Measurements from ENCODE around the gene TMSB10. TPM values are rescaled to one million over a fixed set of nuclear protein-coding genes. Genes with fewer than 3 reads are reported as not detected.
"Not testable (repeated sequence)": the region's sequence is repeated elsewhere in the genome, so short reads cannot be mapped to it uniquely, and the experiment has no call there.

The TMSB10 gene
- total RNA-seq, 2 donors from 2014 or later: 884 to 1,078 TPM

DNA sequence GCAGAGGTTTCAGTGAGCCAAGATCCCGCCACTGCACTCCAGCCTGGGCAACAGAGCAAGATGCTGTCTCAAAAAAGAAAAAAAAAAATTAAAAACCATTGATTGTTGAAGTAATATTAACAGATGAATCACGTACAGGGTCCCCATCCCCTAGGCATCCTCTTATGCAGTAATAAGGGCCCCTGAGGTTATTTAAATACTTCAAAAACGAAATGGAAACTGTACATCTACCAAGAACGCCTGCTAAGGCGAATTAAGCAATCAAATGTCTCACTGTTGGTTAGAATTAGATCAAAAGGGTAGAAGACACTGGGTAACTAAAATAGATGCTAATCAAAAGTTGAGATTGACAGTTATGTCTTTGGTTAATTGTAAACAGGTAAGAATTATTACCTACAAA lies 32.1 kb upstream of the TMSB10 start:
- H3K27ac Mint-ChIP-seq: peak overlapping the region; percentile 21
- DNase-seq (no peak), ATAC-seq (replicated peaks in 1 of 2) (no peak)
- H3K36me3 Mint-ChIP-seq (ENCODE audit: insufficient read depth in 2 of 2): peaks cover 10 to 12% of the 10 kb centered on the region in 2 donors
- H3K27me3 Mint-ChIP-seq (ENCODE audit: low read depth): no peaks in the 10 kb centered on the region
- H3K4me1 Mint-ChIP-seq (ENCODE audit: low read depth): peaks cover 90% of the 10 kb centered on the region
- H3K4me3 Mint-ChIP-seq: peak overlapping the region; percentile 22 to 60
- no peaks in the 10 kb centered on the region for H3K9me3 Mint-ChIP-seq

DNA sequence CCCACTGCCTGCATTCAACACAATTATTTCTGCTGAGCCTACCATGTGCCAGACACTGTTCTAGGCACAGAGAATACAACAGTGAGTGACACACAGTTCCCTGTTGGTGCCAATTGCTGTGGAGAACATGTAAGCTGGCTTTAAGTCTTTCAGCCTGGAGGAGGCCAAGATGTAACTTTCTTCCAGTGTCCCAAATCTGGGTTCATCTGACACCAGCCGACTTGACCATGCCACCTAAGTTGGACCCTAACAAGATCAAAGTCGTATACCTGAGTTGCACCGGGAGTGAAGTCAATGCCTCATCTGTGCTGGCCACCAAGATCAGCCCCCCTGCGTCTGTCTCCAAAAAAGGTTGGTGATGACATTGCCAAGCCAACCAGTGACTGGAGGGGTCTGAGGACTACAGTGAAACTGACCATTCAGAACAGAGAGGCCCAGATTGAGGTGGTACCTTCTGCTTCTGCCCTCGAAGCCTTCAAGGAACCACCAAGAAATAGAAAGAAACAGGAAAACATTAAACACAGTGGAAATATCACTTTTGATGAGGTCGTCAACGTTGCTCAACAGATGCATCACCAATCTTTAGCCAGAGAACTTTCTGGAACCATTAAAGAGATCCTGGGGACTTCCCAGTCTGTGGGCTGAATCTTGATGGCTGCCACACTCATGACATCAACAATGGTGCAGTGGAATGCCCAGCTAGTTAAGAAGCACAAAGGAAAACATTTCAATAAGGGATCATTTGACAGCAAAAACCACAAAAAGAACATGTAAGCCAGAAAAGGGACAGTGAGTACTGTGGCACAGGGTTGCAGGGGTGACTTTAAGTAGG lies 30.9 kb upstream of the TMSB10 start:
- Mint-ChIP-seq H3K4me3 (peak overlapping the region; percentile 60 to 62), H3K27me3 (ENCODE audit: low read depth) (no peaks in the 10 kb centered on the region), H3K36me3 (ENCODE audit: insufficient read depth in 2 of 2) (peaks cover 10 to 12% of the 10 kb centered on the region in 2 donors), H3K9me3 (no peaks in the 10 kb centered on the region), H3K27ac (peak overlapping the region; percentile 90), H3K4me1 (ENCODE audit: low read depth) (peaks cover 89% of the 10 kb centered on the region)
- peak; percentile 24 to 26 for ATAC-seq (replicated peaks in 1 of 2)
- no peak for DNase-seq

DNA sequence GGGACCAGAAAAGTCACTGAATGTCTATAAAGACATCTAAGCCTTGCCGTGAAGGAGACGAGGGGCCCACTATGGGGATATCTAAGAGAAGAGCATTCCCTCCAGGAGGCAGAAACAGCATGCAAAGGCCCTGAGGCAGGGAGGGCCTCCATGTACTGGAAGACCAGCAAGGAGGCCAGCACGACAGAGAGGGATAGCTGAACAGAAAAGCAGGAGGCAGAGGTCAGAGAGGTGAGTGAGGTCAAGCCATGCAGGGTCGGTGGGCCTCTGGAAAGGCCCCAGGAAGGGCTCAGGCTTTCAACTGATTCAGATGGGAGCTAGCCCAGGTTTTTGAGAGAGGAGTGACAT lies 30.3 kb upstream of the TMSB10 start:
- ATAC-seq (replicated peaks in 1 of 2) (no peak), DNase-seq (no peak)
- no peaks in the 10 kb centered on the region for H3K9me3 Mint-ChIP-seq
- no peaks in the 10 kb centered on the region for H3K27me3 Mint-ChIP-seq (ENCODE audit: low read depth)
- peaks cover 83% of the 10 kb centered on the region for H3K4me1 Mint-ChIP-seq (ENCODE audit: low read depth)
- peak overlapping the region; percentile 60 to 62 for H3K4me3 Mint-ChIP-seq
- peak overlapping the region; percentile 90 for H3K27ac Mint-ChIP-seq
- H3K36me3 Mint-ChIP-seq (ENCODE audit: insufficient read depth in 2 of 2): peaks cover 7 to 9% of the 10 kb centered on the region in 2 donors

DNA sequence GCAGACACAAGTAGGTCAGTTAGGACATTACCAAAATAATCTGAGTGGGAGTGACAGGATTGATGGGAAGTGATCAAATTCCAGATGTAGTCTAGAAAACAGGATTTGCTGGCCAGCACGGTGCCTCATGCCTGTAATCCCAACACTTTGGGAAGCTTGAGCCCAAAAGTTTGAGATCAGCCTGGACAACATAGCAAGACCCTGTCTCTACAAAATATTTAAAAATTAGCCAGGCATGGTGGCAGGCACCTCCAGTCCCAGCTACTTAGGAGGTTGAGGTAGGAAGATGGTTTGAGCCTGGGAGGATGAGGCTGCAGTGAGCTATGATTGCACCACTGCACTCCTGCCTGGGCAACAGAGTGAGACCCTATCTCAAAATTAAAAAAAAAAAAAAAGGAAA lies 29.8 kb upstream of the TMSB10 start:
- not testable (repeated sequence) for H3K27me3 Mint-ChIP-seq (ENCODE audit: low read depth); H3K36me3 Mint-ChIP-seq (ENCODE audit: insufficient read depth in 2 of 2); H3K9me3 Mint-ChIP-seq; DNase-seq; ATAC-seq (replicated peaks in 1 of 2)
- Mint-ChIP-seq H3K27ac (peak overlapping the region; percentile 90), H3K4me1 (ENCODE audit: low read depth) (peaks cover 79% of the 10 kb centered on the region), H3K4me3 (peak overlapping the region; percentile 60 to 62)

DNA sequence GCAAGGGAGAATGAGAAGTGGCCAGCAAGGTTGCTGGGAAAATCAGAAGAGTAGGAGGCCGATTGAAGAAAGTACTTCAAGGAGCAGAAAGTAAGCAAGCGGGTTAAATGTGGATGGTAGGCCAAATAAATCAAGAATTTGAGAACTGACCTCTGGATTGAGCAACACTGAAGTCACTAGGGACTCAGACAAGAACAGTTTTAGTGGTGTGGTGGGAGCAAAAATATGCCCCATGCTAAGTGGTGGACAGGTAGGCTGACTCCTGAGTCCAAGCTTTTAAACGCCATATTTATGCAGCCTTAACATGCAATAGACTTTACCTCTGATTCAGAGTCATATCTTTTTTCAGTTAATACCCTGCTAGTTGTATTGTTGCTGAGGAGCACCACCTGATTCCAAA lies 29.1 kb upstream of the TMSB10 start:
- ATAC-seq (replicated peaks in 1 of 2): no peak
- peak overlapping the region; percentile 60 to 62 for H3K4me3 Mint-ChIP-seq
- H3K27ac Mint-ChIP-seq: peak overlapping the region; percentile 90
- DNase-seq: no peak
- H3K4me1 Mint-ChIP-seq (ENCODE audit: low read depth): peaks cover 73% of the 10 kb centered on the region
- no peaks in the 10 kb centered on the region for H3K9me3 Mint-ChIP-seq
- H3K36me3 Mint-ChIP-seq (ENCODE audit: insufficient read depth in 2 of 2): peaks cover 5 to 7% of the 10 kb centered on the region in 2 donors
- no peaks in the 10 kb centered on the region for H3K27me3 Mint-ChIP-seq (ENCODE audit: low read depth)

DNA sequence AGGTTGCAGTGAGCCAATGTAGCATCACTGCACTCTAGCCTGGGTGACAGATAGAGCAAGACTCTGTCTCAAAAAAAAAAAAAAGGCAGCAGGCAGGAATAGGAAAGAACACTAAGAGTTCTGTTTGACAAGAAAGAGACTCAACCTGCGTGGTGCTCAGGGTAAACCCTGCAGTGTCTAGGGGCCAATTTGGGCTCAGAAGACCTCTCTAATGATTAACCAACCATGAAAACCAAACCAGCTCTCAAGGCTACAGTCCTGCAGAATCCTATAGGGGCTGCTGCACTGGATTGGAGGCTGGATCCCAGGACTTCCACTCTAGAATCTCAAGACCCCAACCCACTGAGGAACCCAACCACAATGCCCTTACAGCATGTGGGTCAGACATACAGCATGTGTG lies 27.0 kb upstream of the TMSB10 start:
- Mint-ChIP-seq H3K4me1 (ENCODE audit: low read depth) (peaks cover 77% of the 10 kb centered on the region), H3K9me3 (no peaks in the 10 kb centered on the region)

DNA sequence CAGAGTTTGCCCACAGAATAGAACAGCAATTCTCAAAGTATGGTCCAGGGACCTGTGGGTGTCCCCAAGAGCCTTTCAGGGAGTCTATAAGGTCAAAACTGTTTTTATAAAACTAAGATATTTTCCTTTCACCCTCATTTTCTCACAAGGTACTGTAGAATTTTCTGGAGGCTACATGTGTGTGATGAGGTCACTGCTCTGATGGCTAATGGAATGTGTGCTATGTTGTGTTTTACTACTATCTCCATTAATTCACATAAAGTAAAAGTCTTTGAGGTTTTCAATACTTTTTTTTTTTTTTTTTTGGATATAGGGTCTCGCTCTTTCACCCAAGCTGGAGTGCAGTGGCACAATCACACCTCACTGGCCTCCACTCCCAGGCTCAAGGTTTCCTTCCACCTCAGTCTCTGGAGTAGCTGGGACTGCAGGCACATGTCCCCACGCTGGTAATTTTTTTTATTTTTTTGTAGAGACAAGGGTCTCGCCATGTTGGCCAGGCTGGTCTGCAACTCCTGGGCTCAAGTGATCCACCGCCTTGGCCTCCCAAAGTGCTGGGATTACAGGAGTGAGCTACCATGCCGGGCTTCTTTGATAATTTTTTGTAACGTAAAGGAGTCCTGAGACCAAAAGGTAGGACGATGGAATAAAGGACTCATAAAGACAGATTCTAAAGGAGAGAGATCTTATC lies 26.4 kb upstream of the TMSB10 start:
- Mint-ChIP-seq H3K4me3 (peak overlapping the region; percentile 94 to 98), H3K27ac (peak overlapping the region; percentile 47), H3K36me3 (ENCODE audit: insufficient read depth in 2 of 2) (peaks cover 5 to 7% of the 10 kb centered on the region in 2 donors), H3K27me3 (ENCODE audit: low read depth) (no peaks in the 10 kb centered on the region), H3K9me3 (no peaks in the 10 kb centered on the region), H3K4me1 (ENCODE audit: low read depth) (peaks cover 75% of the 10 kb centered on the region)
- DNase-seq: no peak
- no peak for ATAC-seq (replicated peaks in 1 of 2)

More for the DNA sequence above, 27.0 kb upstream of the TMSB10 start:
- ATAC-seq (replicated peaks in 1 of 2) (no peak), DNase-seq (no peak)
- peaks cover 5 to 7% of the 10 kb centered on the region in 2 donors for H3K36me3 Mint-ChIP-seq (ENCODE audit: insufficient read depth in 2 of 2)
- H3K4me3 Mint-ChIP-seq: peak overlapping the region; percentile 94 to 98
- H3K27ac Mint-ChIP-seq: no peak overlapping the region
- H3K27me3 Mint-ChIP-seq (ENCODE audit: low read depth): no peaks in the 10 kb centered on the region

DNA sequence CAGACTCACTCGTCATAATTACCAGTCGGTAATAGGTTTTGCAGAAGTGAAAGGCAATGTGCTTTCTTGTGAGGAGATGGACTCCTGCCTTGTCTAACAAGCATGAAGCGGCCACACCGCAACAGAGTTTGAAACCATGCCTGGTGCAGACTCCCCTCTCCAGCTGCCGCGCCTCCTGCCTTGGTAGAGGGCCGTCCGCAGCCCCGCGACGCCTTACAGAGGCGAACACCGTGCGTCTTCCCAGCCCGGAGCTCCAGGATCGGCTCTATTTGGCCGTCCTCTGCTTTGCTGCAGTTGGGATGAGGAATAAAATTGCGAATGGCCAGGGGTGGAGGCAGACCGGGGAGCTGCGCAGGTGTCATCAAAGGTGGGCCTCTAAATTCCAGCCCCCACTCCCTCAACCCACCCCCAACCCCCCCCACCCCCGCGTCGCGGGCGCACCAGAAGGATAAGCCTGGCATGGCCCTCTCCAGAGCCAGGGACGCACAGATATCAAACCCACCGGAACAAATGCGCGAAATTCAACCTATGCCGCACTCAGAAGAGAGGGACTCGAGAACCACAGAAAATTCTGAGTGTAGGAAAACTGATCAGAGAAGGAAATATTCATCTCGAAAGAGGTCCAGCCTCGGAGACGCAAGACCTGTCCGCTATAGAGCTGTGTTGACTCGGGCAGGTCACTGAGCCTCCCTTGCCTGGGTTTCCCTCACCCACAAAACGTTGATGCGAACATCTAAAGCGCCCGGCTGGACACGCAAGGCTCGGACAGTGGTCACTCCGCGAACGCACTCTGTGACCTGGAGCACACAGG lies 25.7 kb upstream of the TMSB10 start:
- peak overlapping the region; percentile 94 to 98 for H3K4me3 Mint-ChIP-seq
- H3K27me3 Mint-ChIP-seq (ENCODE audit: low read depth): no peaks in the 10 kb centered on the region
- peaks cover 73% of the 10 kb centered on the region for H3K4me1 Mint-ChIP-seq (ENCODE audit: low read depth)
- H3K36me3 Mint-ChIP-seq (ENCODE audit: insufficient read depth in 2 of 2): peaks cover 5 to 7% of the 10 kb centered on the region in 2 donors
- no peaks in the 10 kb centered on the region for H3K9me3 Mint-ChIP-seq
- ATAC-seq (replicated peaks in 1 of 2): peak in 1 of 2 donors; percentile 12
- peak in 1 of 2 donors; percentile 41 for DNase-seq
- H3K27ac Mint-ChIP-seq: peak overlapping the region; percentile 94

DNA sequence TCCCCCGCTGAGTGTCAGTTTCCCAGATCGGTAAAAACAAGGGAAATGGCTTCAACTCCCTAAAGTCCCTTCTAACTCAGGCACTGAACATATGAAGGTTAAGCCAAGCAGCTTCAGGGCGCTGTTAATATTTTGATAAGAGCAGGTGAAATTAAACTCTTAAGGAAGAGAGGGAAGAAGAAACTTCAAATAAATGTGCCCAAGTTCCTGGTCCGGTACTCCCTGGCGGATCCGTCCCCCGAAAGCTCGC lies 25.1 kb upstream of the TMSB10 start:
- Mint-ChIP-seq H3K27ac (peak overlapping the region; percentile 94), H3K27me3 (ENCODE audit: low read depth) (no peaks in the 10 kb centered on the region), H3K4me3 (peak overlapping the region; percentile 94 to 98), H3K9me3 (no peaks in the 10 kb centered on the region), H3K36me3 (ENCODE audit: insufficient read depth in 2 of 2) (peaks cover 5% of the 10 kb centered on the region in 2 donors), H3K4me1 (ENCODE audit: low read depth) (peaks cover 67% of the 10 kb centered on the region)
- ATAC-seq (replicated peaks in 1 of 2) (no peak), DNase-seq (no peak)

DNA sequence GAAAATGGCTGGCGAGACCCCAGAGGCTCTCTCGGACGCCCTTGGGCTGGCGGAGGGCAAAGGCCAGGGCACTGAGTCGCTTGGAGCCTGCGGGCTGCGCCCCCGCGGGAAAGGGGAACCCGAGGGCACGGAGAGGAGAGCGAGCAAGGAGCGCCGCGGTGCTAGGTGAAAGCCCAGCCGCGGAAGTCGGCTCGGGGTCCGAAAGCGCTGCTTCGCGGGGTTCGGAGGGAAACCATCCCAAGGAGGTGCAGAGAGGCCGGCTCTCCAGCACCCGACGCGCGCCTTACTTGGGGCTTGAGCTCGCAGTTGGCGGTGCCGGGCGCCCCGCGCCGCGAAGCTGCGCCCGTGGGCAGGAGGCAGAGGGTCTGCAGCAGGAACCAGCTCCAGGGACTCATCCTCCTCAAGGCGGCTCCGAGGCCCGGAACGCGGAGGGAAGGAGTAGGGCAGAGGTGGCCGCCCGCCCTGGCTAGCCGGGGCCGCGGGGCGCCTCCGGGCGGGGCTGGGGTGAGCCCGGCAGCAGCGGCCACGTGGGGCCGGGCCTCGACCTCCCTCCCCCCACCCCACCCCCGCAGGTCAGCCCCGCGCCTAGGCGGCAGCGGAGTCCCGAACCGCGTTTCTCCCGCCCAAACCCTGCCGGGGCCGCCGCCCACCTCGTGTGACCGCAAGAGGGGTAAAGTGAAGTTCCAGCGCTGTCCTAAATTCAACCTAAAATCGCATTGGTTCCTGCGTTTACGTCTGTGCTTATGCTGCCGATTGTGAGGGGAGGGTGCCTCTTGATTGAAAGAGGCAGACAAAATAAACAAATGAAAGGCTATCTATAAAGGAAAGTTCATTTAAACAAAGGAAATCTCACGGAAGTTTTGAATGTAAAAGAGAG lies 24.6 kb upstream of the TMSB10 start, which contains the start of gene TRABD2A:
Gene TRABD2A (minus strand): TSS at position 440 of the 877 bp plus-strand sequence. CDS start 45 bp downstream, at position 395.
- peak within 1 kb of the TSS; percentile 94 to 98 for H3K4me3 Mint-ChIP-seq
- no peaks in the 10 kb centered on the region for H3K27me3 Mint-ChIP-seq (ENCODE audit: low read depth)
- ATAC-seq (replicated peaks in 1 of 2): peak; percentile 57 to 60
- no peaks in the 10 kb centered on the region for H3K9me3 Mint-ChIP-seq
- peaks cover 2 to 5% of the 10 kb centered on the region in 2 donors for H3K36me3 Mint-ChIP-seq (ENCODE audit: insufficient read depth in 2 of 2)
- DNase-seq: peak; percentile 67 to 71
- H3K4me1 Mint-ChIP-seq (ENCODE audit: low read depth): peaks cover 66% of the 10 kb centered on the region
- H3K27ac Mint-ChIP-seq: peak within 1 kb of the TSS; percentile 94

DNA sequence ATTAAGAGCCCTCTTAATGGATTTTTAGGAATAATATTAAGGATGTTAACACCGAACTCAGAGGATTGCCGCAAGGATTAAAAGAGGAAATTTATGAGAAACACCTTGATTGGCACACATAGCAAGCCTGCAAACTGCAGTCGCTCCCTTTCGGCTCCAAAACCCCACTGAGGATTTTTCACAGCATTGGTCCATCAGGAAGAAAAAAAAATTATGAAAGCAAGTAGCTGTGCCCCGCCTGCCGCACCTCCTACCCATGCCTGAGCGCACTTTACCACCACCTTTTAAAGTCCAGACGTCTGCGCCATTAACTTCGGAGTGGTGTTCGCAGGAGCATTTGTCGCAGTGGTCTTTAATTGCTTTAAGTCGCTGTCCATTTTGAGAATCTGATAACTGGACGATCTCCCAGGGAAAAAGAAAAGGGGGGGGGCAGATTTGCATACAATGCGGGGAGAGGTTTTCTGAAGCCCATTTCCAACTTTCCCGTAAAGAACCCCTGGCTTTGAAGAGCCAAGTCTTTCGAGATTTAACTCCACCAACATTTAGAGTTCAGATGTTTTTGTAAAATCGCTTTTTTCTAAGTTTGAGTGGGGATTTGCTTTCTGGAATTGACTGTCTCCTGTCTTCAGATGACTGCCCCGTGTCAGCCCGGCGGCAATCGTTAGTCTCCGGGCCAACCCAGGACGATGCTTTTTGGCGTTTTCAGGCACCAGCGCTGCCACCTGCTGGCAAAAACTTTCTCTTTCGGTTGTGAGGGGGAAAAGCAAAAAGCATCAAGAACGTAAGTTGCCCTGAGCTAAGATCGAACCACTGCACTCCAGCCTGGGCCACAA lies 23.7 kb upstream of the TMSB10 start:
- peak; percentile 90 to 91 for DNase-seq
- peak; percentile 70 to 73 for ATAC-seq (replicated peaks in 1 of 2)
- Mint-ChIP-seq H3K27ac (peak overlapping the region; percentile 91), H3K36me3 (ENCODE audit: insufficient read depth in 2 of 2) (peaks cover 1 to 2% of the 10 kb centered on the region in 2 donors), H3K27me3 (ENCODE audit: low read depth) (no peaks in the 10 kb centered on the region), H3K4me1 (ENCODE audit: low read depth) (peaks cover 65% of the 10 kb centered on the region), H3K4me3 (peak overlapping the region; percentile 88 to 98), H3K9me3 (no peaks in the 10 kb centered on the region)

DNA sequence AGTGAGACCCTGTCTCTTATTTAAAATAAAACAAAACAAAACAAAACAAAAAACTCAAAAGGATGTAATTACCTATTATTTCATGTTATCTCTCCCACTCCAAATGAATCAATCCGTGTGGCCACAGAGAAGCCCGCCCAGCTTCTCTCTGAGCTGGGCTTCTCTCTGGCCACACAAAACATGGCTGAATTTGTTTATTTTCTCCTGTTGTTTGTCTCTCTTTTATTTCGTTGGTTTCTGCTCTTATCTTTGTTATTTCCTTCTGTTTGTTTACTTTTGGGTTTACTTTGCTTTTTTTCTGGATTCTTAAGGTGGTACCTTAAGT lies 23.1 kb upstream of the TMSB10 start:
- peak overlapping the region; percentile 91 for H3K27ac Mint-ChIP-seq
- no peaks in the 10 kb centered on the region for H3K9me3 Mint-ChIP-seq
- peak; percentile 1 to 3 for ATAC-seq (replicated peaks in 1 of 2)
- no peaks in the 10 kb centered on the region for H3K27me3 Mint-ChIP-seq (ENCODE audit: low read depth)
- H3K36me3 Mint-ChIP-seq (ENCODE audit: insufficient read depth in 2 of 2): peaks cover 1 to 2% of the 10 kb centered on the region in 2 donors
- peaks cover 65% of the 10 kb centered on the region for H3K4me1 Mint-ChIP-seq (ENCODE audit: low read depth)
- no peak for DNase-seq
- peak overlapping the region; percentile 88 to 98 for H3K4me3 Mint-ChIP-seq

Measured in activated T-cell treated with anti-CD3 and anti-CD28 coated beads, Interleukin-2, amount 50 U/mL, for 72 hours (primary cell).